ENCODE results near the gene C3orf22. TPM values are rescaled to one million over a fixed set of nuclear protein-coding genes. Genes with fewer than 3 reads are reported as not detected.
A peak's percentile ranks its signal among the peaks of the same experiment; 100 is the strongest.

Gene C3orf22
- total RNA-seq, 1 donor = not detected

DNA sequence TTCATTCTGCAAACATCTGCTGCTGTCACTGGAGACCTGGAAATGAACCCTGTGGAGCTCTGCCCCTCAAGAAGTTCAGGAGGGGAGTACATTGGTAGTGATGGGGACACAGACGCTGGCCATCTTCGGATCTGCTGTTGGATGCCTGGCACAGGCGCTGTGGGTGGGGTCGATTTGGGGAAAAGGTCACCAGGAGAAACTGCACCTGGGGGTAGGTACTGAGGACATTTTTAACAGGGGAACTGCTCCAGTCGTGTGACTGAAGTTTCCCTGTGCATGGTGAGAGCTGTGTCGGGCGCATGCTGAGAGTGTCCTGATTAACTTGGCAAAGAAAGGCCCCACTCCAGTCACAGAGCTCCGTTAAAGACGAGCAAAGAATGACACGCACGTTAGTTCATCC is 44.6 kb downstream of the C3orf22 start:
- TF ChIP-seq, protein P1, sequence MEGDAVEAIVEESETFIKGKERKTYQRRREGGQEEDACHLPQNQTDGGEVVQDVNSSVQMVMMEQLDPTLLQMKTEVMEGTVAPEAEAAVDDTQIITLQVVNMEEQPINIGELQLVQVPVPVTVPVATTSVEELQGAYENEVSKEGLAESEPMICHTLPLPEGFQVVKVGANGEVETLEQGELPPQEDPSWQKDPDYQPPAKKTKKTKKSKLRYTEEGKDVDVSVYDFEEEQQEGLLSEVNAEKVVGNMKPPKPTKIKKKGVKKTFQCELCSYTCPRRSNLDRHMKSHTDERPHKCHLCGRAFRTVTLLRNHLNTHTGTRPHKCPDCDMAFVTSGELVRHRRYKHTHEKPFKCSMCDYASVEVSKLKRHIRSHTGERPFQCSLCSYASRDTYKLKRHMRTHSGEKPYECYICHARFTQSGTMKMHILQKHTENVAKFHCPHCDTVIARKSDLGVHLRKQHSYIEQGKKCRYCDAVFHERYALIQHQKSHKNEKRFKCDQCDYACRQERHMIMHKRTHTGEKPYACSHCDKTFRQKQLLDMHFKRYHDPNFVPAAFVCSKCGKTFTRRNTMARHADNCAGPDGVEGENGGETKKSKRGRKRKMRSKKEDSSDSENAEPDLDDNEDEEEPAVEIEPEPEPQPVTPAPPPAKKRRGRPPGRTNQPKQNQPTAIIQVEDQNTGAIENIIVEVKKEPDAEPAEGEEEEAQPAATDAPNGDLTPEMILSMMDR (IDR thresholded peaks at IDR 0.05; ENCODE audit: extremely low read depth, low read depth, low read length) = no peak
- Histone ChIP-seq H3K4me3 (ENCODE audit: insufficient read depth, low read length) (no peak overlapping the region), H3K9me3 (ENCODE audit: low read depth, low read length) (no peaks in the 10 kb centered on the region), H3K4me1 (ENCODE audit: insufficient read depth, low read length) (no peaks in the 10 kb centered on the region), H2AFZ (ENCODE audit: low read length) (no peak overlapping the region), H3K4me2 (ENCODE audit: insufficient read depth, low read length) (no peak overlapping the region), H3K27me3 (ENCODE audit: insufficient read depth, low read length) (no peaks in the 10 kb centered on the region), H3K36me3 (ENCODE audit: insufficient read depth, low read length) (no peaks in the 10 kb centered on the region), H3K27ac (ENCODE audit: low read depth, low read length) (no peak overlapping the region), H3K79me2 (ENCODE audit: insufficient read depth, low read length) (no peaks in the 10 kb centered on the region), H4K20me1 (ENCODE audit: insufficient read depth, low read length) (no peaks in the 10 kb centered on the region)
- DNase-seq (ENCODE audit: insufficient read length, low spot score, missing footprints) = peak; percentile 17

DNA sequence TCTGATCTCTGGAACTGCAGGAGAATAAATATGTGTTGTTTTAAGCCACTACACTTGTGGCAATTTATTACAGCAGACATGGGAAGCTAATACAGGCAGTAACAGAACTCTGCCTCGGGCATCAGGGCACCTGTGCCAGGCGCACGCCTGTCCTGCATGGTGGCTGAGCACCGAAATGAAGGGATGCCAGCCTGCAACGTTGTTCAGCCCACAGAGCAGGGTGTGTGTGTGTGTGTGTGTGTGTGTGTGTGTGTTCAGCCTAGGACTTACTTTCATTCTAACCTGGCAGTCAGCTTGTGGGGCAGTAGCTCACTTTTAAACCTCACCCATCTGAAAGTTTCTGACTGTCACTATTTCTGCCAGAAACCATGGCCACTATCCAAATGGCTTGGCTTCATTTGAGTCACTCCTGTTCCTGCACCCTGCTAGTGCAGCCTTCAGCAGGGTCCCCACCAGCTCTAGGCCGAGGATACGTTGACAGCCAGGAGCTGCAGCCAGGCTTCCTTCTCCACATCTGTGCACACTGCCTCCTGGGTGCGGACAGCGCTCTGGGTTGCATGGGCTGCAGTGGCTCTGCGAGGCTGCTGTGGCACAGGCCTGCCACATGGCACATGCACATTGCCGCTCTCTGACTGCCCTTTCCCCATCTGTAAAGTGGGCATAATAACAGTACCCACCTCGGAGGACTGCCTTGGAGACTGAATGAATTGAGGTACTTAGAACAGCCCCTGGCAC is 45.6 kb downstream of the C3orf22 start:
- no peak overlapping the region for H3K27ac ChIP-seq (ENCODE audit: low read depth, low read length)
- H3K79me2 ChIP-seq (ENCODE audit: insufficient read depth, low read length) = no peaks in the 10 kb centered on the region
- H3K4me2 ChIP-seq (ENCODE audit: insufficient read depth, low read length) = no peak overlapping the region
- no peaks in the 10 kb centered on the region for H3K4me1 ChIP-seq (ENCODE audit: insufficient read depth, low read length)
- TF ChIP-seq, protein P1 (IDR thresholded peaks at IDR 0.05; ENCODE audit: extremely low read depth, low read depth, low read length) = no peak
- no peak overlapping the region for H3K4me3 ChIP-seq (ENCODE audit: insufficient read depth, low read length)
- no peaks in the 10 kb centered on the region for H3K9me3 ChIP-seq (ENCODE audit: low read depth, low read length)
- H4K20me1 ChIP-seq (ENCODE audit: insufficient read depth, low read length) = no peaks in the 10 kb centered on the region
- peak; percentile 51 for DNase-seq (ENCODE audit: insufficient read length, low spot score, missing footprints)
- H2AFZ ChIP-seq (ENCODE audit: low read length) = no peak overlapping the region
- H3K36me3 ChIP-seq (ENCODE audit: insufficient read depth, low read length) = no peaks in the 10 kb centered on the region
- H3K27me3 ChIP-seq (ENCODE audit: insufficient read depth, low read length) = no peaks in the 10 kb centered on the region

DNA sequence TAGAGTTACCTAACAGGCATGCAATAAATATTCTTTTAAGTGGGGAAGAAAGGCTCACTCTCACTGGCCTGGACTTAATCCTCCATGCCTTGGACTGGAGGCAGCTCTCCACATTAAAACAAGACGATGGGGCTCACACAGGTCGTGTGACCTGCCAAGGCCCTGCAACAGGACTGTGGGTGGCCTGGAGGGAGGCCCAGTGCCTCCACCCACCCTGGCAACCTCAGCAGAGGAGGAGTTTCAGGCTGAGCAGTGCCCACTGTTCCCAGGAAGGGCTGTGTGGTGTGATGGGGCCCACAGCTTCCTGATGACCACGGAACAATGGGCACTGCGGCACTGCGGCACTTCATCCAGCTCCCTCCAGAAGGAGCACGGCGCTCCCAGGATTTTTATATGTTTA is 46.7 kb downstream of the C3orf22 start:
- TF ChIP-seq, protein P1 (IDR thresholded peaks at IDR 0.05; ENCODE audit: extremely low read depth, low read depth, low read length) = no peak
- no peaks in the 10 kb centered on the region for H3K4me1 ChIP-seq (ENCODE audit: insufficient read depth, low read length)

DNA sequence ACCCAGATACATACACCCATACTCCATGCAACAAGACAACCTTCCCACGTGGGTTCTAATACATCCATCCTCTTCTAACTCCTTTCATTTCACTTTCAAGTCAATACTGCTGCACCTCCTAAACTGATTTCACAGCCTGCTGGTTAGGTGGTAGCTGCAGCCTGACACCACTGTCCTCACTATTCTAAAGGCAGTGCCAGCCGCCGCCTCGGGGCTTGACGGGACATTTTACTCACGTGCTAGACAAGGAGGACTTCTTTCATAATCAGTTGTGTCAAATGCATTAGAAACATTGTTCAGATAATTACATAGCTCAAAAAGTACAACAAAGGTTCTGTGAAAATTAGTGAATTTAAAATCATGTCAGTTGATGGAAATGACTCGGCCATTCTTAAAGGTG is 47.4 kb downstream of the C3orf22 start:
- DNase-seq (ENCODE audit: insufficient read length, low spot score, missing footprints) = peak; percentile 30
- Histone ChIP-seq H3K36me3 (ENCODE audit: insufficient read depth, low read length) (no peaks in the 10 kb centered on the region), H3K79me2 (ENCODE audit: insufficient read depth, low read length) (no peaks in the 10 kb centered on the region), H3K4me2 (ENCODE audit: insufficient read depth, low read length) (no peak overlapping the region), H3K9me3 (ENCODE audit: low read depth, low read length) (no peaks in the 10 kb centered on the region), H3K4me1 (ENCODE audit: insufficient read depth, low read length) (no peaks in the 10 kb centered on the region), H3K27ac (ENCODE audit: low read depth, low read length) (no peak overlapping the region), H3K27me3 (ENCODE audit: insufficient read depth, low read length) (peaks cover 4% of the 10 kb centered on the region), H4K20me1 (ENCODE audit: insufficient read depth, low read length) (no peaks in the 10 kb centered on the region), H2AFZ (ENCODE audit: low read length) (no peak overlapping the region), H3K4me3 (ENCODE audit: insufficient read depth, low read length) (no peak overlapping the region)
- TF ChIP-seq, protein P1 (IDR thresholded peaks at IDR 0.05; ENCODE audit: extremely low read depth, low read depth, low read length) = no peak

More for the DNA sequence above, 46.7 kb downstream of the C3orf22 start:
- peak; percentile 44 for DNase-seq (ENCODE audit: insufficient read length, low spot score, missing footprints)
- Histone ChIP-seq H3K4me3 (ENCODE audit: insufficient read depth, low read length) (no peak overlapping the region), H3K27me3 (ENCODE audit: insufficient read depth, low read length) (no peaks in the 10 kb centered on the region), H3K27ac (ENCODE audit: low read depth, low read length) (no peak overlapping the region), H3K36me3 (ENCODE audit: insufficient read depth, low read length) (no peaks in the 10 kb centered on the region), H4K20me1 (ENCODE audit: insufficient read depth, low read length) (no peaks in the 10 kb centered on the region), H3K9me3 (ENCODE audit: low read depth, low read length) (no peaks in the 10 kb centered on the region), H3K79me2 (ENCODE audit: insufficient read depth, low read length) (no peaks in the 10 kb centered on the region), H2AFZ (ENCODE audit: low read length) (peak overlapping the region; percentile 44), H3K4me2 (ENCODE audit: insufficient read depth, low read length) (no peak overlapping the region)
